Measurements from ENCODE around the gene POLR2L. TPM values are rescaled to one million over a fixed set of nuclear protein-coding genes. Genes with fewer than 3 reads are reported as not detected.

The POLR2L gene
- total RNA-seq, 1 experiment from 2014 or later = 211 TPM

- ChIA-PET CTCF (no interaction called here), RAD21 (ENCODE audit: low non-redundant PET in 1 of 2, low total read pairs in 2 of 2, uncharacterized antibody in 2 of 2, unreplicated experiment in 2 of 2) (no interaction called here), POLR2A (interaction anchor here (1.0 kb wide), 1 partner anchor 12 kb away, joined by 8 read pairs; no protein-coding TSS in a partner anchor)
- Histone ChIP-seq H3K27ac (ENCODE audit: low read depth, low read length) (peak within 1 kb of the TSS; percentile 39), H3K27me3 (ENCODE audit: insufficient read depth, low read length) (no peaks in the 10 kb centered on the region), H3K9me3 (ENCODE audit: control insufficient read depth in 1 of 2, insufficient read depth in 1 of 2, low read depth in 1 of 2, low read length in 2 of 2) (no peaks in the 10 kb centered on the region), H3K4me3 (replicated peaks in 1 of 2; ENCODE audit: low read depth in 1 of 2, low read length in 2 of 2) (no peak within 1 kb of the TSS), H3K4me2 (ENCODE audit: low read length) (peak within 1 kb of the TSS; percentile 13; the same call in 1 of the 2 replicates), H2AFZ (ENCODE audit: low read depth, low read length, poor library complexity, severe bottlenecking) (no peak within 1 kb of the TSS), H3K9ac (ENCODE audit: low read length) (no peak within 1 kb of the TSS), H3K9me2 (ENCODE audit: insufficient read depth) (no peaks in the 10 kb centered on the region), H3K4me1 (ENCODE audit: control insufficient read depth in 1 of 2, insufficient read depth in 2 of 2, low read length in 2 of 2) (peaks cover 9 to 23% of the 10 kb centered on the region in 2 experiments; a peak in 3 of 4 replicates), H3K36me3 (ENCODE audit: control insufficient read depth in 1 of 2, insufficient read depth in 2 of 2, low read length in 2 of 2) (peaks cover 0 to 4% of the 10 kb centered on the region in 2 experiments; a peak in 1 of 4 replicates), H3K79me2 (ENCODE audit: insufficient read depth, low read length) (peaks cover 4% of the 10 kb centered on the region; the same call in 1 of the 2 replicates), H4K20me1 (ENCODE audit: insufficient read depth) (no peaks in the 10 kb centered on the region)
- DNase-seq (ENCODE audit: low read depth, low spot score) (no peak), ATAC-seq (peak; percentile 53)
- BruUV-seq (replicated peaks) = no TSS peak
- intact Hi-C loops (cut with micrococcal nuclease) = no loop called here
- TF ChIP-seq TCF7L2 (IDR thresholded peaks at IDR 0.05; ENCODE audit: borderline replicate concordance, extremely low read depth, insufficient read depth, insufficient read length) (no peak), SP1 (IDR thresholded peaks at IDR 0.05; ENCODE audit: low read depth) (no peak), CTCF (IDR thresholded peaks at IDR 0.05 in 2 of 3, conservative IDR thresholded peaks at IDR 0.05 in 1 of 3; ENCODE audit: borderline replicate concordance in 1 of 3, insufficient read depth in 1 of 3, low read depth in 2 of 3, low read length in 2 of 3) (no peak), ZNF274 (IDR thresholded peaks at IDR 0.05; ENCODE audit: low read depth, low read length) (no peak), ZBTB33 (IDR thresholded peaks at IDR 0.05; ENCODE audit: extremely low read depth, insufficient replicate concordance, low read length) (no peak), CBX3 (IDR thresholded peaks at IDR 0.05; ENCODE audit: low read depth) (no peak)
Measured at GRCh38 chr11:789943-790342, 52.4 kb downstream of the POLR2L start, which contains the start of gene CEND1. Gene CEND1, minus strand, starts transcription at chr11:790090. Its CDS starts 1,514 bp downstream, at chr11:788576.

Other genes starting within 250 kb of the POLR2L start
- 15.2 TPM for gene IRF7, start 226.6 kb downstream of the POLR2L start, total RNA-seq (2021; ENCODE audit: unreplicated experiment)
- gene CDHR5, start 217.6 kb downstream of the POLR2L start, total RNA-seq (2021; ENCODE audit: unreplicated experiment) = not detected
- not detected for gene SCT, start 215.3 kb downstream of the POLR2L start, total RNA-seq (2021; ENCODE audit: unreplicated experiment)
- 2.4 TPM for gene DRD4, start 205.3 kb downstream of the POLR2L start, total RNA-seq (2021; ENCODE audit: unreplicated experiment)
- 33.9 TPM for gene DEAF1, start 147.3 kb downstream of the POLR2L start, total RNA-seq (2021; ENCODE audit: unreplicated experiment)
- gene TMEM80, start 146.7 kb downstream of the POLR2L start, total RNA-seq (2021; ENCODE audit: unreplicated experiment) = 18.4 TPM
- gene EPS8L2, start 136.3 kb downstream of the POLR2L start, total RNA-seq (2021; ENCODE audit: unreplicated experiment) = 157 TPM
- 242 TPM for gene TALDO1, start 95.1 kb downstream of the POLR2L start, total RNA-seq (2021; ENCODE audit: unreplicated experiment)
- 88.7 TPM for gene GATD1, start 65.0 kb downstream of the POLR2L start, total RNA-seq (2021; ENCODE audit: unreplicated experiment)
- 0.27 TPM for gene CEND1, start 52.4 kb downstream of the POLR2L start, total RNA-seq (2021; ENCODE audit: unreplicated experiment)
- gene SLC25A22, start 44.2 kb downstream of the POLR2L start, total RNA-seq (2021; ENCODE audit: unreplicated experiment) = 62.0 TPM
- 41.5 TPM for gene PIDD1, start 37.3 kb downstream of the POLR2L start, total RNA-seq (2021; ENCODE audit: unreplicated experiment)
- 3,615 TPM for gene RPLP2, start 32.6 kb downstream of the POLR2L start, total RNA-seq (2021; ENCODE audit: unreplicated experiment)
- 124 TPM for gene PNPLA2, start 23.6 kb downstream of the POLR2L start, total RNA-seq (2021; ENCODE audit: unreplicated experiment)
- 11.8 TPM for gene CRACR2B, start 14.6 kb downstream of the POLR2L start, total RNA-seq (2021; ENCODE audit: unreplicated experiment)
- 296 TPM for gene CD151, start 9.6 kb downstream of the POLR2L start, total RNA-seq (2021; ENCODE audit: unreplicated experiment)
- 50.3 TPM for gene TSPAN4, start 323 bp upstream of the POLR2L start, total RNA-seq (2021; ENCODE audit: unreplicated experiment)
- 102 TPM for gene CHID1, start 68.3 kb upstream of the POLR2L start, total RNA-seq (2021; ENCODE audit: unreplicated experiment)
- gene AP2A2, start 83.3 kb upstream of the POLR2L start, total RNA-seq (2021; ENCODE audit: unreplicated experiment) = 55.5 TPM
- gene MUC6, start 194.2 kb upstream of the POLR2L start, total RNA-seq (2021; ENCODE audit: unreplicated experiment) = 0.02 TPM
- 0.47 TPM for gene MUC2, start 232.3 kb upstream of the POLR2L start, total RNA-seq (2021; ENCODE audit: unreplicated experiment)